ENCODE data around the gene GMNN.

GMNN gene

GRCh38 chr6:24738741-24739140, 36.0 kb upstream of the GMNN start:
- Histone ChIP-seq H3K4me3 (ENCODE audit: low read length) (no peak overlapping the region), H4K20me1 (ENCODE audit: insufficient read depth, low read length) (no peaks in the 10 kb centered on the region), H3K27ac (ENCODE audit: low read length) (no peak overlapping the region), H3K36me3 (replicated peaks; ENCODE audit: low read depth, low read length) (no peaks in the 10 kb centered on the region), H3K4me2 (ENCODE audit: low read length) (no peak overlapping the region), H3K9me3 (ENCODE audit: insufficient read depth, low read length) (no peaks in the 10 kb centered on the region; the same call in 1 of the 2 replicates), H3K4me1 (ENCODE audit: low read length) (peaks cover 24% of the 10 kb centered on the region), H3K27me3 (ENCODE audit: low read depth, low read length) (no peaks in the 10 kb centered on the region), H2AFZ (ENCODE audit: low read depth, low read length) (no peak overlapping the region), H3K79me2 (ENCODE audit: low read length) (no peaks in the 10 kb centered on the region), H3K9ac (ENCODE audit: low read length) (no peak overlapping the region)
- TF ChIP-seq CTCF (IDR thresholded peaks at IDR 0.05; ENCODE audit: low read depth, low read length) (no peak), EZH2phosphoT487 (IDR thresholded peaks at IDR 0.05; ENCODE audit: low read depth) (no peak)

- no peak overlapping the region for H3K9ac ChIP-seq (ENCODE audit: low read length)
- no peak overlapping the region for H2AFZ ChIP-seq (ENCODE audit: low read depth, low read length)
- H3K4me1 ChIP-seq (ENCODE audit: low read length) = peaks cover 38% of the 10 kb centered on the region
- H3K27me3 ChIP-seq (ENCODE audit: low read depth, low read length) = no peaks in the 10 kb centered on the region
- TF ChIP-seq EZH2phosphoT487 (IDR thresholded peaks at IDR 0.05; ENCODE audit: low read depth) (no peak), CTCF (IDR thresholded peaks at IDR 0.05; ENCODE audit: low read depth, low read length) (no peak)
- no peaks in the 10 kb centered on the region for H4K20me1 ChIP-seq (ENCODE audit: insufficient read depth, low read length)
- no peaks in the 10 kb centered on the region; the same call in 1 of the 2 replicates for H3K9me3 ChIP-seq (ENCODE audit: insufficient read depth, low read length)
- H3K36me3 ChIP-seq (replicated peaks; ENCODE audit: low read depth, low read length) = no peaks in the 10 kb centered on the region
- H3K27ac ChIP-seq (ENCODE audit: low read length) = no peak overlapping the region
- H3K4me2 ChIP-seq (ENCODE audit: low read length) = no peak overlapping the region
- H3K79me2 ChIP-seq (ENCODE audit: low read length) = no peaks in the 10 kb centered on the region
- H3K4me3 ChIP-seq (ENCODE audit: low read length) = no peak overlapping the region
These were observed 33.9 kb upstream of the GMNN start for GRCh38 chr6:24740861-24741260.

- H2AFZ ChIP-seq (ENCODE audit: low read depth, low read length) = no peak overlapping the region
- H3K9ac ChIP-seq (ENCODE audit: low read length) = no peak overlapping the region
- TF ChIP-seq CTCF (IDR thresholded peaks at IDR 0.05; ENCODE audit: low read depth, low read length) (no peak), EZH2phosphoT487 (IDR thresholded peaks at IDR 0.05; ENCODE audit: low read depth) (no peak)
- H3K36me3 ChIP-seq (replicated peaks; ENCODE audit: low read depth, low read length) = no peaks in the 10 kb centered on the region
- H3K9me3 ChIP-seq (ENCODE audit: insufficient read depth, low read length) = no peaks in the 10 kb centered on the region; the same call in 1 of the 2 replicates
- H3K79me2 ChIP-seq (ENCODE audit: low read length) = no peaks in the 10 kb centered on the region
- no peaks in the 10 kb centered on the region for H4K20me1 ChIP-seq (ENCODE audit: insufficient read depth, low read length)
- H3K4me3 ChIP-seq (ENCODE audit: low read length) = peak overlapping the region; percentile 64; the same call in 1 of the 2 replicates
- peaks cover 38% of the 10 kb centered on the region for H3K4me1 ChIP-seq (ENCODE audit: low read length)
- H3K4me2 ChIP-seq (ENCODE audit: low read length) = no peak overlapping the region
- no peaks in the 10 kb centered on the region for H3K27me3 ChIP-seq (ENCODE audit: low read depth, low read length)
- H3K27ac ChIP-seq (ENCODE audit: low read length) = peak overlapping the region; percentile 94
These were observed 32.5 kb upstream of the GMNN start for GRCh38 chr6:24742216-24742738.

- H3K4me3 ChIP-seq (ENCODE audit: low read length) = peak overlapping the region; percentile 64
- H2AFZ ChIP-seq (ENCODE audit: low read depth, low read length) = no peak overlapping the region
- no peaks in the 10 kb centered on the region; the same call in 1 of the 2 replicates for H3K9me3 ChIP-seq (ENCODE audit: insufficient read depth, low read length)
- TF ChIP-seq CTCF (IDR thresholded peaks at IDR 0.05; ENCODE audit: low read depth, low read length) (no peak), EZH2phosphoT487 (IDR thresholded peaks at IDR 0.05; ENCODE audit: low read depth) (no peak)
- no peaks in the 10 kb centered on the region for H3K36me3 ChIP-seq (replicated peaks; ENCODE audit: low read depth, low read length)
- H3K4me2 ChIP-seq (ENCODE audit: low read length) = peak overlapping the region; percentile 62
- peak overlapping the region; percentile 94 for H3K27ac ChIP-seq (ENCODE audit: low read length)
- H3K27me3 ChIP-seq (ENCODE audit: low read depth, low read length) = no peaks in the 10 kb centered on the region
- H3K9ac ChIP-seq (ENCODE audit: low read length) = peak overlapping the region; percentile 52; the same call in 1 of the 2 replicates
- peaks cover 38% of the 10 kb centered on the region for H3K4me1 ChIP-seq (ENCODE audit: low read length)
- no peaks in the 10 kb centered on the region for H4K20me1 ChIP-seq (ENCODE audit: insufficient read depth, low read length)
- no peaks in the 10 kb centered on the region for H3K79me2 ChIP-seq (ENCODE audit: low read length)
These were observed 31.3 kb upstream of the GMNN start for GRCh38 chr6:24743265-24743943.

All from OCI-LY3 (cell line).